Neural progenitor cell (in vitro differentiated cells): Measurements from ENCODE around the gene BRSK2. TPM values are rescaled to one million over a fixed set of nuclear protein-coding genes. Genes with fewer than 3 reads are reported as not detected.

Source experiments
- DNase-seq: peaks from one replicate; pipeline ENCODE4 v3.0.0-alpha.2; 2016; ENCODE audit warnings: low spot score
- H2AFZ ChIP-seq: fragments of 200-600 bp; sonication (generic); replicated peaks from 2 replicates; pipeline ENCODE4 v1.6.1; 2016; ENCODE audit warnings: antibody characterized with exemption
- H3F3A ChIP-seq: fragments of 200-600 bp; sonication (generic); 2 replicates; pipeline ENCODE4 v1.6.1; 2016; ENCODE audit warnings: antibody characterized with exemption, low read depth
- H3K27ac ChIP-seq: fragments of 200-600 bp; sonication (generic); 2 replicates; pipeline ENCODE4 v1.5.1; 2016; ENCODE audit warnings: mild to moderate bottlenecking
- H3K27me3 ChIP-seq: fragments of 200-600 bp; sonication (generic); 2 replicates; pipeline ENCODE4 v1.6.1; 2016; ENCODE audit warnings: mild to moderate bottlenecking, moderate library complexity
- H3K36me3 ChIP-seq: fragments of 200-600 bp; sonication (generic); 2 replicates; pipeline ENCODE4 v1.5.1; 2016
- H3K4me1 ChIP-seq: fragments of 200-600 bp; sonication (generic); 2 replicates; pipeline ENCODE4 v1.6.1; 2016; ENCODE audit warnings: mixed run types
- H3K4me2 ChIP-seq: fragments of 200-600 bp; sonication (generic); 2 replicates; pipeline ENCODE4 v1.6.1; 2016
- H3K4me3 ChIP-seq: fragments of 200-600 bp; sonication (generic); 2 replicates; pipeline ENCODE4 v1.5.1; 2016
- H3K79me2 ChIP-seq: fragments of 200-600 bp; sonication (generic); 2 replicates; pipeline ENCODE4 v1.6.1; 2016; ENCODE audit warnings: low read depth
- H3K9ac ChIP-seq: fragments of 200-600 bp; sonication (generic); 2 replicates; pipeline ENCODE4 v1.6.1; 2016
- H3K9me3 ChIP-seq: fragments of 200-600 bp; sonication (generic); 2 replicates; pipeline ENCODE4 v1.5.1; 2016; ENCODE audit warnings: low read depth
- H4K20me1 ChIP-seq: fragments of 200-600 bp; sonication (generic); 2 replicates; pipeline ENCODE4 v1.6.1; 2016; ENCODE audit warnings: low read depth
- H3K27ac Mint-ChIP-seq: 3 replicates; pipeline ENCODE4 v1.8.0; 2021; ENCODE audit warnings: mixed read lengths
- H3K27me3 Mint-ChIP-seq: 2 replicates; pipeline ENCODE4 v1.8.0; 2022; ENCODE audit warnings: low read depth, mild to moderate bottlenecking, inconsistent platforms, moderate library complexity, mixed read lengths; ENCODE audit not compliant: insufficient read depth
- H3K36me3 Mint-ChIP-seq: 3 replicates; pipeline ENCODE4 v1.8.0; 2021; ENCODE audit warnings: mixed read lengths
- H3K4me1 Mint-ChIP-seq: 3 replicates; pipeline ENCODE4 v1.8.0; 2021; ENCODE audit warnings: mixed read lengths
- H3K4me3 Mint-ChIP-seq: 3 replicates; pipeline ENCODE4 v1.8.0; 2021; ENCODE audit warnings: mild to moderate bottlenecking, moderate library complexity, mixed read lengths
- H3K9me3 Mint-ChIP-seq: 3 replicates; pipeline ENCODE4 v1.8.0; 2020; ENCODE audit warnings: mixed read lengths
- CTCF ChIP-seq: fragments of 200-600 bp; sonication (generic); IDR thresholded peaks from 2 replicates; pipeline ENCODE4 v1.5.1; 2017; ENCODE audit warnings: antibody characterized with exemption, mild to moderate bottlenecking
- EZH2 ChIP-seq: fragments of 200-600 bp; sonication (generic); IDR thresholded peaks from 2 replicates; pipeline ENCODE4 v1.6.1; 2017; ENCODE audit warnings: antibody characterized with exemption, mild to moderate bottlenecking, moderate library complexity
- EZH2phosphoT487 ChIP-seq: fragments of 200-600 bp; sonication (generic); IDR thresholded peaks from 2 replicates; pipeline ENCODE4 v1.6.1; 2017; ENCODE audit warnings: antibody characterized with exemption
- total RNA-seq: library from RNA; depleted of rRNA; stranded (reverse); fragments of >200 nt; gene quantifications from 2 replicates; pipeline ENCODE4 v1.2.3, GENCODE V29; 2015; ENCODE audit warnings: low replicate concordance

BRSK2 gene
- total RNA-seq, 1 donor from 2014 or later: 8.2 TPM

- H3K27ac ChIP-seq: no peak overlapping the region
- no peaks in the 10 kb centered on the region for H3K4me1 ChIP-seq
- H3K36me3 Mint-ChIP-seq: no peaks in the 10 kb centered on the region
- no peak overlapping the region for H2AFZ ChIP-seq
- peaks cover 12% of the 10 kb centered on the region for H3K4me1 Mint-ChIP-seq
- no peak overlapping the region for H3K9ac ChIP-seq
- H4K20me1 ChIP-seq: peaks cover 88% of the 10 kb centered on the region
- no peak overlapping the region for H3K4me3 ChIP-seq
- TF ChIP-seq CTCF (no peak), EZH2 (no peak), EZH2phosphoT487 (no peak)
- H3K27me3 Mint-ChIP-seq: peaks cover 2% of the 10 kb centered on the region
- no peaks in the 10 kb centered on the region for H3K27me3 ChIP-seq
- no peaks in the 10 kb centered on the region for H3K79me2 ChIP-seq
- no peaks in the 10 kb centered on the region for H3F3A ChIP-seq
- H3K4me3 Mint-ChIP-seq: no peak overlapping the region
- H3K9me3 Mint-ChIP-seq: no peaks in the 10 kb centered on the region
- no peak for DNase-seq
- H3K9me3 ChIP-seq: no peaks in the 10 kb centered on the region
- no peak overlapping the region for H3K4me2 ChIP-seq
- no peak overlapping the region for H3K27ac Mint-ChIP-seq
- no peaks in the 10 kb centered on the region for H3K36me3 ChIP-seq
Observed at GRCh38 chr11:1402355-1403077, 12.8 kb downstream of the BRSK2 start.

GRCh38 chr11:1403078-1403620, 13.4 kb downstream of the BRSK2 start:
- H3K4me1 Mint-ChIP-seq: peaks cover 12% of the 10 kb centered on the region
- no peak for DNase-seq
- H3K27ac Mint-ChIP-seq: no peak overlapping the region
- Histone ChIP-seq H3K79me2 (no peaks in the 10 kb centered on the region), H3K27ac (no peak overlapping the region), H2AFZ (no peak overlapping the region), H3F3A (no peaks in the 10 kb centered on the region), H3K4me3 (no peak overlapping the region), H3K36me3 (no peaks in the 10 kb centered on the region), H3K27me3 (no peaks in the 10 kb centered on the region), H3K9me3 (no peaks in the 10 kb centered on the region), H3K4me1 (no peaks in the 10 kb centered on the region), H4K20me1 (peaks cover 82% of the 10 kb centered on the region), H3K4me2 (no peak overlapping the region), H3K9ac (no peak overlapping the region)
- H3K4me3 Mint-ChIP-seq: no peak overlapping the region
- peaks cover 2% of the 10 kb centered on the region for H3K27me3 Mint-ChIP-seq
- TF ChIP-seq CTCF (no peak), EZH2 (no peak), EZH2phosphoT487 (no peak)
- H3K9me3 Mint-ChIP-seq: no peaks in the 10 kb centered on the region
- no peaks in the 10 kb centered on the region for H3K36me3 Mint-ChIP-seq

GRCh38 chr11:1403721-1404460, 14.2 kb downstream of the BRSK2 start:
- peaks cover 16% of the 10 kb centered on the region for H3K4me1 Mint-ChIP-seq
- peaks cover 74% of the 10 kb centered on the region for H4K20me1 ChIP-seq

More at GRCh38 chr11:1403721-1404460, 14.2 kb downstream of the BRSK2 start:
- Histone ChIP-seq H3K4me2 (no peak overlapping the region), H3K4me3 (no peak overlapping the region), H3K27ac (no peak overlapping the region), H3K4me1 (no peaks in the 10 kb centered on the region), H3F3A (no peaks in the 10 kb centered on the region), H3K79me2 (no peaks in the 10 kb centered on the region), H3K9me3 (no peaks in the 10 kb centered on the region), H3K9ac (no peak overlapping the region), H3K36me3 (no peaks in the 10 kb centered on the region), H2AFZ (no peak overlapping the region), H3K27me3 (no peaks in the 10 kb centered on the region)
- Mint-ChIP-seq H3K27me3 (no peaks in the 10 kb centered on the region), H3K9me3 (no peaks in the 10 kb centered on the region), H3K27ac (no peak overlapping the region), H3K36me3 (no peaks in the 10 kb centered on the region), H3K4me3 (no peak overlapping the region)
- TF ChIP-seq CTCF (no peak), EZH2phosphoT487 (no peak), EZH2 (no peak)
- DNase-seq: no peak
